Pulmonary artery endothelial cell (primary cell): Measurements from ENCODE around the gene ZFR. TPM values are rescaled to one million over a fixed set of nuclear protein-coding genes. Genes with fewer than 3 reads are reported as not detected.

Source experiments
- DNase-seq: peaks from one replicate; pipeline ENCODE4 v3.0.0-alpha.2; 2011; ENCODE audit warnings: low read depth, low spot score
- total RNA-seq: library from RNA; depleted of rRNA; stranded (reverse); fragments of >200 nt; gene quantifications from 2 replicates; pipeline ENCODE4 v1.2.3, GENCODE V29; 2014

Gene ZFR
- total RNA-seq: 58.4 and 73.6 TPM in 2 replicates

DNA sequence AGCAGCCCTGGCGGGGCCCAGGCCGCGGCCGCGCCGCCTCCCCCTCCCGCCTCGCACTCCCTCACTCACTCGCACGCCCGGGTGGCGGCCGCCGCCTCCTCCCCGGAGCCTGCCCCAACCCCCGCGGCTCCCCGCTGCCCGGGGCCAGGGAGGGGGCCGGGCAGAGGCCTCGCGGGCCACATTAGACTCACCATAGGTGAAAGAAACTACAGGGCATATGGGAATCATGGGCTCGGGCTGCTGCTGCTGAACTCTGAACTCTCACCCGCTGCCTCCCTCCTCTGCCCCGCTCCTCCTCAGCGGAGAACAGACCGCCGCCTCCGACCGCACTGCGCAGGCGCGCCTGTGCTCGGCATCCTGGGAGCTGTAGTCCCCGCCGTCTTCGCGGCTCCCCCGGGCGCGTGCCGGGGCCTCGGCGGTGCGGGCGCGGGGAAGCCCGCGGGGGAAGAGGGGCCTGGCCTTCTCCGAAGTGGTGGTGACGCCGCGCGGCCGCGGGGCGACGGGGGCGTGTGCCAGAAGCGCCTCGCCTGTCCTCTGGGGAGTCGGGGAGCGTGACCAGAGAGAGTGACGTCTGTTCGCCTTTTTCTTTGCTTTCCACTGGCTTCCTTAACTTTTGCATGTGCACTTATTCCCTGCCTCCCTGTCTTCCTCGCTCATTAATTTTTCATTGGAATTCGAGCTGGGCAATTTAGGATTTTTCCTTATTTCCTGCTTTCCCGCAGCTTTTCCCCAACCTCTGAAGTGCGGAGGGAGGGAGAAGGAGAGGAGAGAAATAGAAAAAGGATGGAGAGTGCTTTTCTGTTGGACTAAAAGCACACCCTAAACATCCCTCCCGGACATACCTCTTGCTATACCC lies at the start of gene ZFR:
Gene ZFR (minus strand): TSS at position 310 of the 856 bp plus-strand sequence. CDS start 82 bp downstream, at position 228.
- DNase-seq: peak; percentile 51

- DNase-seq: no peak
Measured at GRCh38 chr5:32490972-32491557, 46.5 kb upstream of the ZFR start.

GRCh38 chr5:32489791-32490562 lies 45.4 kb upstream of the ZFR start:
- DNase-seq: peak; percentile 37

GRCh38 chr5:32487424-32487823 lies 42.9 kb upstream of the ZFR start:
- DNase-seq: no peak

GRCh38 chr5:32487008-32487407 lies 42.5 kb upstream of the ZFR start:
- no peak for DNase-seq

GRCh38 chr5:32482193-32482592 lies 37.7 kb upstream of the ZFR start:
- no peak for DNase-seq

GRCh38 chr5:32479096-32479495 lies 34.6 kb upstream of the ZFR start:
- DNase-seq: no peak

DNA sequence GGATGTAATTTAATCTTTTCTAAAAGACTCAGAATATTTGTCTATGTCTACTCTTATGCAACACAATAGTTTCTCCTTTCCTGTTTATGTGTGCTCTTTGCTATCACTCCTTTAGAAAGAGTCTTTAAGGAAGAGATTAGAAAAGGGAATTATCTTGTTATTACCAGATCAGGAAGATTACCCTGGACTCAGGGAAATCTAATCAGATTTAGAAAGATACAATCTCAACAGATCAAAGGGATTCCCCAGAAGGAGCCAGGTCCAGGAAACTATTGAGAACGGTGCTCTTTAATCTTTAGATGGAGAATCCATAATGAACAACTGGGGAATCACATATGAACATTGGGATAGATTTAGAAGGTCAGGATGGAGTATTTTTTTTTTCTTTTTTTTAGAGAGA lies 32.4 kb upstream of the ZFR start:
- no peak for DNase-seq

- no peak for DNase-seq
Measured at GRCh38 chr5:32475334-32476097, 31.0 kb upstream of the ZFR start.

DNA sequence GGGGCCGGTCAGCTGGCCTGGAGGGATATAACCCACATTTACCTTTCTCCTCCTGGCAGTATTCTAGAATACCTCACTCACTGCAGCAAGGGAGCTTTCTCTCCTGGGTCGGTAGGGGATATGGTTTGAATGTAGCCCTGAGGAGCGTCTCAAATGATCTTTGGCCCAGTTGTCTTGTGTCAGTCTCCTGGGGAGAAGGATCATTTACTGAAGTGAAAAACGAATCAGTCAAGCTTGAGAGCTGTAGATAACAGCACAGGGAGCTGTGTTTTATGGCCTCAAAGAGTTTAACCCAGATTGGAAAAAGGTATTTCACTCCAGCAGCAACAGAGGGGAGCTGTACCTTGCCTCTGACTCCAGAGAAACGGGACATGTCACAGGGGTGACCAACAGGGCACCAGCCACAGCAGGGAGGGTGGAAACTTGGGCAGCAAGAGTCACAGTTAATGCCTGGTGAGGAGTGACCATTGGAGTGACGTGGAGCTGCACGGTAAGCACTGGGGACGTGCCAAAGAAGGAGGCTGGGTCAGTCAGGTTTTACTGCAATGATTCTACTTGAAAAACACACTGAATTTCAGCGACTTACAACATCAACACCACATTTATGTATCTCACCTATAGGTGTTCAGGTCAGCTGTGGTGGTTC lies 29.8 kb upstream of the ZFR start:
- DNase-seq: no peak

DNA sequence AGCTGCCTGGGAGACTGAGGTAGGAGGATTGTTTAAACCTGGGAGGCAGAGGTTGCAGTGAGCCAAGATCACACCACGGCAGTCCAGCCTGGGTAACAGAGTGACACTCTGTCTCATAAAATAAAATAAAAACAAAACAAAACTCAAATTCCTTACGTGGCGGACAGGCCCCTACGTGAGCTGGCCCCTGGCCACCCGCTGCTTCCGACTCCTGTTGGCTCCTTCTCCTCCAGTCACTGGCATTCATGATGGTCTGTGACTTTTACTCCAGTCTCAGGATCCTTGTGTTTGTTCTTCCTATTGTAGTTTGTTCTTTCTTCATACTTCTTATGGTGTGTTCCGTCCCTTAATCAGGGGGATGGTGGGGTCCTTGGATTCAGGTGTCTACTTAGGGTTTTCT lies 28.5 kb upstream of the ZFR start:
- DNase-seq: no peak

GRCh38 chr5:32471784-32472183 lies 27.2 kb upstream of the ZFR start:
- DNase-seq: no peak

DNA sequence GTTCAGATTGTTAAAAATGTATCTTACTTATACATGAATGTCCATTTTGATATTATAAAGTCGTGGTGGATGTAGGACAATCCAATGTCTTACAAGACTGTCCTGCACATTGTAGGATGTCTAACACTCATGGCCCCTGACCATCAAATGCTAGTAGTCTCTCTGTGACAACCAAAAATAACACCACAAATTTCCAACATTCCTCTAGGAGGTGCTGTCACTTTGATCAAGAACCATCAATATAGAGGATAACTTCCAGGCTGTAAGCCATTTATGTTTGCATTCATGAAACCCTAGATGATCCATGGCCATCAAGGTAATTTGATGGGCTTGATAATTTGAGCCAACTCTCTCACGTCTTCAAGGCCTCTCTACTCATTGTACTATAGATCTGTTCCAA lies 20.5 kb upstream of the ZFR start:
- no peak for DNase-seq

GRCh38 chr5:32462618-32463017 lies 18.1 kb upstream of the ZFR start:
- no peak for DNase-seq

GRCh38 chr5:32461441-32462120 lies 17.0 kb upstream of the ZFR start:
- DNase-seq: no peak

DNA sequence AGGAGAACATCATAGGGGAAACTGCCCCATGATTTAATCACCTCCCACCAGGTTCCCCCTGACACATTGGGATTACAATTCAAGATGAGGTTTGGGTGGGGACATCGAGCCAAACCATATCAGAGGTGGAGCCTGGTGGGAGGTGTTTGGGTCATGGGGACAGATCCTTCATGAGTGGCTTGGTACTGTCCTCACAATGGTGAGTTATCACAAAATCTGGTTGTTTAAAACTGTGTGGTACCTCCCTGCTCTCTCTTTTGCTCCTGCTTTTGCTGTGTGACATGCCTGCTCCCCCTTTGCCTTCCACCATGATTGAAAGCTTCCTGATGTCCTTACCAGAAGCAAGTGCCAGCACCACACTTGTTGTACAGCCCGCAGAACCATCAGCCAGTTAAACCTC lies 16.2 kb upstream of the ZFR start:
- DNase-seq: no peak

- no peak for DNase-seq
Measured at GRCh38 chr5:32458880-32459495, 14.4 kb upstream of the ZFR start.

- no peak for DNase-seq
Measured at GRCh38 chr5:32455311-32455710, 10.8 kb upstream of the ZFR start.

DNA sequence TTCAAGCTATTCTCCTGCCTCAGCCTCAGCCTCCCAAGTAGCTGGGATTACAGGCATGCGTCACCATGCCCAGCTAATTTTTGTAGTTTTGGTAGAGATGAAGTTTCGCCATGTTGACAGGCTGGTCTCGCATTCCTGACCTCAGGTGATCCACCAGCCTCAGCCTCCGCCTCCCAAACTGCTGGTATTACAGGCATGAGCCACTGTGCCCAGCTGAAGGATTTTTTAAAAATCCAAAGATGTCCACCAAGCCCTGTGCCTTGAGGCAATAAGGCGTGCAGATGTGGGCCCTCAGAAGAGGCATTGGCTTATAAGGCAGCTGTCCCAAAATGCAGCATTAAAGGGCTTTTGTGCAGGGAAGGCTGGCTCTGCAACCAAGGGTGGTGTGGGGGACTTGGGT lies 10.3 kb upstream of the ZFR start:
- no peak for DNase-seq

GRCh38 chr5:32453916-32454315 lies 9.4 kb upstream of the ZFR start:
- DNase-seq: no peak
